GM12865 (cell line): ENCODE measurements around the gene NKX1-2.

ENCODE experiments used
- DNase-seq: peaks from one replicate; pipeline ENCODE4 v3.0.0; 2010; ENCODE audit warnings: low read depth
- H3K4me3 ChIP-seq: 2 replicates; pipeline ENCODE4 v1.5.1; 2011; ENCODE audit warnings: mild to moderate bottlenecking, low read depth, low read length, control low read depth
- CTCF ChIP-seq: IDR thresholded peaks from 2 replicates; pipeline ENCODE4 v1.5.1; 2011; ENCODE audit warnings: low read length, control low read depth, low read depth, inconsistent platforms; ENCODE audit not compliant: insufficient read depth; ENCODE audit errors: missing control alignments

NKX1-2 gene

GRCh38 chr10:124477614-124478363, 28.0 kb upstream of the NKX1-2 start:
- DNase-seq, result no peak
- no peak overlapping the region for H3K4me3 ChIP-seq
- TF ChIP-seq CTCF, result no peak

- no peak for TF ChIP-seq CTCF
- no peak for DNase-seq
- no peak overlapping the region for H3K4me3 ChIP-seq
Observed at GRCh38 chr10:124476043-124476725, 26.3 kb upstream of the NKX1-2 start.

DNA sequence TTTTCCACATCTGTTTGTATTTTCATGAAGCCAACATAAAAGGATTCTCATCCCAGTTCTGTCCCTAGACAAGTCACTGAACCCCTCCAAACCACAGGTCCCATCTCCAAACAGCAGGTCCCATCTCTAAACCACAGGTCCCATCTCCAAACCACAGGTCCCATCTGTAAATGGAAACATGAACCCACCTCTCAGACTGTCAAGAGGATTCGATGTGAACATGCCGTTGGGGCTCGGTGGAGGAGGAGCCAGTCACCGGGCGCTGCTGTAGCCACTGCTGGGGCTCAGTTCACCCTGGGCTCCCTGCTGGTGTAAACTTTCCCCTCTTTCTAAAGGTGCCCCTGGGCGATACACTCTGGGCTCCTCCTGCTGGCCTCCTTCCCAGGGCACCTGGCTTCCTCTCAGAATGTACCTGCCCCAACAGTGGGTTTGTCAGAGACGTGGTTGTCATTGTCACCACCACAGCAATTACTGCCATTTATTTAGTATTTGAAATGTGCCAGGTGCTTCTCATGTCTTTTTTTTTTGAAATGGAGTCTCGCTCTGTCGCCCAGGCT, 24.8 kb upstream of the NKX1-2 start:
- DNase-seq, result no peak
- no peak for TF ChIP-seq CTCF
- H3K4me3 ChIP-seq, result no peak overlapping the region

DNA sequence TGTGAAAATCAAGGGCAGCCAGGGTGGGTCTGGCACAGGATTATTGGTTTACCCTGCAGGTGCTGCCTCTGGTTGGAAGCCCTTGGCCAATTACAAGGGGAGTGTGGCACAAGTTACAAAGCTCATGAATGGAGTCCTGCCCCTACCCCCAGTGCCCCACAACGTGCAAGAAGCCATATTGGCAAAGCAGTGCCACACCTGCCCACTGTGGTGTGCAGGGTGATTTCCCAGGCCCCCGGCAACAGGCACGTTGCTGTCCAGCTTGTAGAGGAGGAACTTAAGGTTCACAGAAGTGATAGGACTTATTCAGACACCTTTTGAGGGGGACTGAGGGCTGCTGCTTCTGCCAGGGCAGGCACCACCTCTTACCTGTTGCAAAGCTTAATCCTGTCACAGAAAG, 23.2 kb upstream of the NKX1-2 start:
- no peak for DNase-seq
- TF ChIP-seq CTCF, result no peak
- no peak overlapping the region for H3K4me3 ChIP-seq

- H3K4me3 ChIP-seq, result no peak overlapping the region
- TF ChIP-seq CTCF, result no peak
- no peak for DNase-seq
Observed at GRCh38 chr10:124472071-124472470, 22.2 kb upstream of the NKX1-2 start.

DNA sequence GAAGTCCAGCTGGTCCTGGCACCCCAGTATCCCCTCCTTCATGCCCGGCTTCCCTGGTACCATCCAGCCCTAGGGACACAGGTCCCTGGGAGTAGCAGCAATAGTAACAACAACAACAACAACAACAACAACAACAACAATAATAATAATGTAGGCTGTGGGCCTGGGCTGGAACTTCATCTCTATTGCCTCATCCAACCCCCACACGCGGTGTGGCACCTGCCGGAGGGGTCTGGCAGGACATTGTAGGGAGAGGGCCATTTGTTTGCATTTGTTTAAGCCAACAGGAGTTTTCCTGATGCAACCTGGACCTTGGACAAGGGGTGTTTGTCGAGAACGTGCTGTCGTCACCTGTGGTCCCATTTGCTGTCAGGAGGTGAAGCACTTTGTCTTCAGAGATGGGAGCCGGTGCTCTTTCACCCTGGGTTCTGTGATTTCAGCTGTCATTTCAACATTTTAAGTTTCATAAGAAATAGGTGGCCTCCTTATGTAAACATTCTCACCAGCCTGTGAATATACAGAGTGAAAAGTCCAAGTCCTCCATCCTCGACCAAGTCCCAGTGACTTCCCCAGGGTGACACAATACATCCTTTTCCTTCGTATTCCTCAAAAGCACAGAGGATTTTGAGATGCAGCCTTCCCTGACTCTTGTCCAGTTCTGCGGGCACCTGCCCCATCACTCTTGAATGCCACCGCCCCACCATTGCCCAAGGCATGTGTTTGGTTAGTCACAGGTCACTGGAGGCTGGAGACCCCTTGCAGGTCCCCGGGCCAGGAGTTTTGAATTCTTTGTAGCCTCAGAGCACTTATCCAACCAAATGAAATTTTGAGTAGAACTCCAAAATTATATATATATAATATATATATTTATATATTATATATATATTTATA, 21.0 kb upstream of the NKX1-2 start:
- TF ChIP-seq CTCF, result no peak
- H3K4me3 ChIP-seq, result no peak overlapping the region
- no peak for DNase-seq
